OCI-LY7 (cell line): ENCODE data around the gene FLVCR2. TPM values are rescaled to one million over a fixed set of nuclear protein-coding genes. Genes with fewer than 3 reads are reported as not detected.

Experiments
- BruUV-seq: library from RNA; stranded (reverse); fragments of 400-500 nt; replicated peaks from 2 replicates; lab custom pipeline; 2021; lab: Mats Ljungman, UMichigan
- CTCF ChIA-PET: fragments of 300-600 bp; sonication (Branson Sonifier 250); formaldehyde crosslinking; loops from one replicate; lab custom pipeline; 2022; ENCODE audit warnings: antibody characterized with exemption; ENCODE audit not compliant: unreplicated experiment; lab: Charles Lee
- POLR2A ChIA-PET: fragments of 300-600 bp; sonication (Branson Sonifier 250); formaldehyde crosslinking; loops from one replicate; lab custom pipeline; 2022; ENCODE audit warnings: antibody characterized with exemption; lab: Charles Lee
- DNase-seq: peaks from one replicate; pipeline ENCODE4 v3.0.0-alpha.2; 2015; ENCODE audit warnings: low spot score
- H2AFZ ChIP-seq: fragments of 200-600 bp; sonication (generic), shearing (Covaris generic); 2 replicates; pipeline ENCODE4 v1.6.1; 2014; ENCODE audit warnings: mild to moderate bottlenecking, antibody characterized with exemption, low read length, moderate library complexity
- H3K27ac ChIP-seq: fragments of 200-600 bp; sonication (generic); 2 replicates; pipeline ENCODE4 v1.5.1; 2014; ENCODE audit warnings: mixed run types, low read depth, mild to moderate bottlenecking, moderate library complexity, low read length, inconsistent platforms; ENCODE audit not compliant: poor library complexity, severe bottlenecking
- H3K36me3 ChIP-seq: fragments of 200-600 bp; sonication (generic); 2 replicates; pipeline ENCODE4 v1.6.1; 2014; ENCODE audit warnings: mild to moderate bottlenecking, antibody characterized with exemption, low read length, moderate library complexity, mixed read lengths; ENCODE audit not compliant: insufficient read depth
- H3K4me1 ChIP-seq: fragments of 200-600 bp; sonication (generic); 2 replicates; pipeline ENCODE4 v1.5.1; 2014; ENCODE audit warnings: mild to moderate bottlenecking, low read length; ENCODE audit not compliant: insufficient read depth, poor library complexity, severe bottlenecking
- H3K4me2 ChIP-seq: fragments of 200-600 bp; sonication (generic); 2 replicates; pipeline ENCODE4 v1.6.1; 2014; ENCODE audit warnings: mild to moderate bottlenecking, low read length
- H3K4me3 ChIP-seq: fragments of 200-600 bp; sonication (generic); 2 replicates; pipeline ENCODE4 v1.5.1; 2014; ENCODE audit warnings: mild to moderate bottlenecking, low read depth, low read length; ENCODE audit not compliant: poor library complexity, severe bottlenecking
- H3K79me2 ChIP-seq: fragments of 200-600 bp; sonication (generic); 2 replicates; pipeline ENCODE4 v1.6.1; 2016; ENCODE audit warnings: low read depth, mild to moderate bottlenecking, low read length, moderate library complexity, mixed read lengths; ENCODE audit not compliant: insufficient read depth
- H3K9me2 ChIP-seq: fragments of 200-600 bp; sonication (generic); 2 replicates; pipeline ENCODE4 v1.6.1; 2016; ENCODE audit warnings: mild to moderate bottlenecking, low read length, mixed read lengths; ENCODE audit not compliant: insufficient read depth
- H3K9me3 ChIP-seq: fragments of 200-600 bp; sonication (generic); 2 replicates; pipeline ENCODE4 v1.6.1; 2014; ENCODE audit warnings: mild to moderate bottlenecking, mixed run types, low read length, mixed read lengths
- H4K20me1 ChIP-seq: fragments of 200-600 bp; sonication (generic); 2 replicates; pipeline ENCODE4 v1.6.1; 2014; ENCODE audit warnings: mild to moderate bottlenecking, antibody characterized with exemption, low read length, moderate library complexity, mixed read lengths; ENCODE audit not compliant: insufficient read depth
- CTCF ChIP-seq: fragments of 200-600 bp; sonication (generic); conservative IDR thresholded peaks from 2 replicates; pipeline ENCODE4 v1.5.1; 2014; ENCODE audit warnings: mild to moderate bottlenecking, antibody characterized with exemption, low read length, moderate library complexity, mixed read lengths
- EZH2phosphoT487 ChIP-seq: fragments of 200-600 bp; sonication (generic); IDR thresholded peaks from 2 replicates; pipeline ENCODE4 v1.6.1; 2018; ENCODE audit warnings: low read depth, borderline replicate concordance, mild to moderate bottlenecking, mixed run types, antibody characterized with exemption, low read length, moderate library complexity, mixed read lengths
- intact Hi-C: fragments of 100-400 bp; cut with micrococcal nuclease; formaldehyde crosslinking; loops from one replicate; pipeline ENCODE4 v1.10.0; 2022; ENCODE audit not compliant: unreplicated experiment
- total RNA-seq, 2 experiments: library from RNA; depleted of rRNA in 1 of 2; stranded (reverse); fragments of >200 nt in 1 of 2; shearing (Covaris generic) in 1 of 2; gene quantifications; 2 replicates each; pipeline ENCODE4 v1.2.3, GENCODE V29; 2014 to 2022

The FLVCR2 gene
- total RNA-seq, 2 experiments from 2014 or later, result not detected

- Histone ChIP-seq H3K9me2 (no peaks in the 10 kb centered on the region), H4K20me1 (no peaks in the 10 kb centered on the region), H3K4me3 (no peak overlapping the region), H3K4me2 (no peak overlapping the region), H3K4me1 (peaks cover 11% of the 10 kb centered on the region), H3K79me2 (no peaks in the 10 kb centered on the region), H3K27ac (no peak overlapping the region), H3K36me3 (no peaks in the 10 kb centered on the region), H3K9me3 (no peaks in the 10 kb centered on the region), H2AFZ (no peak overlapping the region)
- CTCF ChIA-PET, result no interaction called here
- BruUV-seq, result no TSS peak
- DNase-seq, result no peak
- TF ChIP-seq CTCF (no peak), EZH2phosphoT487 (no peak)
- intact Hi-C loops, result no loop called here
- POLR2A ChIA-PET, result no interaction called here
These were observed 32.5 kb upstream of the FLVCR2 start for GRCh38 chr14:75545907-75546306.

- DNase-seq, result no peak
- Histone ChIP-seq H3K9me3 (no peaks in the 10 kb centered on the region), H2AFZ (no peak overlapping the region), H3K9me2 (no peaks in the 10 kb centered on the region), H3K79me2 (no peaks in the 10 kb centered on the region), H3K4me1 (peaks cover 6% of the 10 kb centered on the region), H3K4me2 (no peak overlapping the region), H4K20me1 (no peaks in the 10 kb centered on the region), H3K27ac (no peak overlapping the region), H3K4me3 (no peak overlapping the region), H3K36me3 (no peaks in the 10 kb centered on the region)
- BruUV-seq, result no TSS peak
- intact Hi-C loops, result no loop called here
- POLR2A ChIA-PET, result no interaction called here
- CTCF ChIA-PET, result no interaction called here
- TF ChIP-seq EZH2phosphoT487 (no peak), CTCF (no peak)
These were observed 30.7 kb upstream of the FLVCR2 start for GRCh38 chr14:75547552-75548250.

- H4K20me1 ChIP-seq, result no peaks in the 10 kb centered on the region
- intact Hi-C loops, result no loop called here
- no peak for DNase-seq
- CTCF ChIA-PET, result no interaction called here
- H3K27ac ChIP-seq, result no peak overlapping the region
- no peak overlapping the region for H2AFZ ChIP-seq
- H3K36me3 ChIP-seq, result no peaks in the 10 kb centered on the region
- H3K9me2 ChIP-seq, result no peaks in the 10 kb centered on the region
- no peak overlapping the region for H3K4me2 ChIP-seq
- POLR2A ChIA-PET, result no interaction called here
- TF ChIP-seq EZH2phosphoT487 (no peak), CTCF (no peak)
- no peak overlapping the region for H3K4me3 ChIP-seq
- no TSS peak for BruUV-seq
- no peaks in the 10 kb centered on the region for H3K9me3 ChIP-seq
- H3K79me2 ChIP-seq, result no peaks in the 10 kb centered on the region
- H3K4me1 ChIP-seq, result no peaks in the 10 kb centered on the region
These were observed 29.9 kb upstream of the FLVCR2 start for GRCh38 chr14:75548544-75548943.
